ENCODE data around the gene LRRC1. TPM values are rescaled to one million over a fixed set of nuclear protein-coding genes. Genes with fewer than 3 reads are reported as not detected.
A peak's percentile ranks its signal among the peaks of the same experiment; 100 is the strongest.

Gene LRRC1
- total RNA-seq, 1 donor, result 18.6 TPM

DNA sequence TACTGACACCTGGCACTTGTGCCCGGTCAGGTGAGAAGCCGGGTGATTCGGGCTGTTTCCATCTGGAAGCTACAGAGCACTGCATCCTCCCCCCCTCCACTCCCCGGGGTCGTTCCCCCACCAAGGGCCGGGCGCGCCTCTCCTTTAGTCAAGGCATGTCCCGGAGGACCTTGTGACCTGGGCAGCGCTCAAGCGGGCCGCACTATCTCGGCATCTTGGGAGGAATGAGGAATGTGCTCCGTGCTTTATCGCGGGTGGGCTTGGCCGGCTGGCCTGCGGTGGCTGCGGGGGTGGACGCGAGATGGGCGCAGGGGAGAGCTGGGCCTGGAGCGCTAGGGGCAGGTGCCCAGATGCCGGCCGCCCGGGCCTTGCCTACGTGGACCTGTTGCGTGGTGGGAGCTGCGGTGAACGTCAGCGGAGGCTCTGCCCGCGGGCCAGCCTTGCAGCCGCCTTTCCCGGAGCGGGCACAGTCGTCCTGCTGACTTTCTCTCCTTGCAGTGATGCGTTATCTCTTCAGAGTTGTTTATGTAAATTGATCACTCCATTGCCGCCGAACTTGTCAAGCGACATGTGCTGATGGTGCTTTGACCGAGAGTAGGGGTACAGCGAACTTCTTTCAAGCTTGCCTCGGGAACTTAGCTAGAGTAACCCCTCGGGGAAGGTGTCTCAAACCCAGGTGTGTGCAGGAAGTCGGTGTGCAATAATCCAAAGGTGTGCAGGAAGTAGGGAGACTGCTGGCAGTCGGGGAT is 1.1 kb downstream of the LRRC1 start:
- DNase-seq (ENCODE audit: low read depth), result peak; percentile 43
- no peak for TF ChIP-seq CTCF (IDR thresholded peaks at IDR 0.05; ENCODE audit: insufficient read depth, low read depth, low read length)

GRCh38 chr6:53796451-53796780 is 1.6 kb downstream of the LRRC1 start:
- peak overlapping the region; percentile 84 for H3K4me3 ChIP-seq (ENCODE audit: low read depth, low read length)
- no peak for DNase-seq (ENCODE audit: low read depth)
- TF ChIP-seq CTCF (IDR thresholded peaks at IDR 0.05; ENCODE audit: insufficient read depth, low read depth, low read length), result no peak

More for the DNA sequence above, 1.1 kb downstream of the LRRC1 start:
- peak overlapping the region; percentile 84 for H3K4me3 ChIP-seq (ENCODE audit: low read depth, low read length)

GRCh38 chr6:53796791-53797190 is 2.0 kb downstream of the LRRC1 start:
- peak; percentile 12 for DNase-seq (ENCODE audit: low read depth)
- TF ChIP-seq CTCF (IDR thresholded peaks at IDR 0.05; ENCODE audit: insufficient read depth, low read depth, low read length), result no peak
- peak overlapping the region; percentile 84 for H3K4me3 ChIP-seq (ENCODE audit: low read depth, low read length)

DNA sequence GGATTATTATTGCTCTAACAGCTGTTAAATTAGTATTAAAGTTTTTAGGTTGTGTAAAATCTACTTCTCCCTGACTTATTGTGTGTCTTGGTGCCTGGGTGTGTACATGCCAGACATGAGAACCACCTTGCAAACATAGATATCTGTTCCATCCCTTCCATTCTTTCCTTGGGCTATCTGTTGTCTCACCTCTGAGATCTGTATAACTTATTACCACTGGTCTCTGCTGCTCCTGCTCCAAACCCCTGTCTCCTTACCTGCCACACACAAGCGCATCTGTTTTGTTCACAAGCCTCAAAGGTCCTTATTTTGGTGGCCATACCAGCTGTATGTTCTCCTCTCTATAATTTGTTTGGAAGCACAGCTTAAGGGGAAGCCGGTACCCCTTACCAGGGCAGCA is 2.5 kb downstream of the LRRC1 start:
- TF ChIP-seq CTCF (IDR thresholded peaks at IDR 0.05; ENCODE audit: insufficient read depth, low read depth, low read length), result no peak
- no peak for DNase-seq (ENCODE audit: low read depth)
- no peak overlapping the region for H3K4me3 ChIP-seq (ENCODE audit: low read depth, low read length)

DNA sequence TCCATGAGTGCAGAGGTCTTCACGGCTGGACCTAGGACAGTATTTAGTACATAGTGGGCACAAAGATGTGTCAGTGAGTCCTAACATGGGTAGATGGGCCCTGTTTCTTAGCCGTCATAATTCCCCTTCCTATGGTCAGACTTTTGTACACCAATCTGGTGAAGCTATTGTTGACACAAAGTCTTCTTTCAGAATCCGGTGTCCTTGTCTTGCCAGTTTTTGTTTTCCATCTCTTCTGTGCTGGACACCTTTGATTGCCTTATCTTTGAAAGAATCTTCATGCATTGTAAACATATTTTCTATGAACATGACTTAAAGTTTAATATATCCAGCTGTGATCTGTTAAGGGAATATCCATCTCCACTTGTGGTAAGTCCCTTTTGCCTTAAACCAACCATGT is 4.5 kb downstream of the LRRC1 start:
- no peak for DNase-seq (ENCODE audit: low read depth)

DNA sequence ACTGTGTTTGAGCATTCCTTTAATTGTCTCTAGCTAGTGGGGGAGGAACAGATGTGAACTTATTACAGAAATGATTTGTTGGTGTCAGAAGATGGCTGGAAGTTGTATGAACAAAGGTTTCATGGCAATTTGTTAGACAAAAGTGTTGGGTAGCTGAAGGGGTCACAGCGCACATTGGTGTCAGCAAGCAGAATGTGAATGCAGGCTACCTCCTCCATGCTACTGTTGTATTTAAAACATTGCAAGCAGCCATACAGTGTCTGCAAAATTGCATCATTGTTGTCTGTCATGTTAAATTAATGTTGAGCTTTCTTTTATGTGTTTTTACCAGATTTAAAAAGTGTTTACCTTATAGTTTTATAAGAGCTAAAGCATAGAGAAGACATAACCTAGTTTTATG is 6.2 kb downstream of the LRRC1 start:
- DNase-seq (ENCODE audit: low read depth), result peak; percentile 57
- no peak for TF ChIP-seq CTCF (IDR thresholded peaks at IDR 0.05; ENCODE audit: insufficient read depth, low read depth, low read length)
- H3K4me3 ChIP-seq (ENCODE audit: low read depth, low read length), result no peak overlapping the region

More for the DNA sequence above, 4.5 kb downstream of the LRRC1 start:
- H3K4me3 ChIP-seq (ENCODE audit: low read depth, low read length), result no peak overlapping the region
- no peak for TF ChIP-seq CTCF (IDR thresholded peaks at IDR 0.05; ENCODE audit: insufficient read depth, low read depth, low read length)

GRCh38 chr6:53802582-53802981 is 7.8 kb downstream of the LRRC1 start:
- DNase-seq (ENCODE audit: low read depth), result no peak
- H3K4me3 ChIP-seq (ENCODE audit: low read depth, low read length), result no peak overlapping the region
- no peak for TF ChIP-seq CTCF (IDR thresholded peaks at IDR 0.05; ENCODE audit: insufficient read depth, low read depth, low read length)
